Stimulated activated CD4-positive, alpha-beta T cell treated with anti-CD3 and anti-CD28 coated beads, Interleukin-4, amount 100 ng/mL, for 1 hour (primary cell): ENCODE results near the gene POT1.
"Not testable (repeated sequence)": the region's sequence is repeated elsewhere in the genome, so short reads cannot be mapped to it uniquely, and the experiment has no call there.

Source experiments
- DNase-seq: peaks from one replicate; pipeline ENCODE4 v3.0.0-alpha.2; 2020

POT1 gene

GRCh38 chr7:124929467-124930172 lies at the start of gene POT1:
Gene POT1, minus strand, starts transcription at chr7:124929825. Its CDS starts 32,652 bp downstream, at chr7:124897173.
- DNase-seq, result peak; percentile 97

- not testable (repeated sequence) for DNase-seq
Measured at GRCh38 chr7:124975131-124975530, 45.5 kb upstream of the POT1 start.

GRCh38 chr7:124965553-124965952 lies 35.9 kb upstream of the POT1 start:
- DNase-seq, result no peak

GRCh38 chr7:124959676-124960075 lies 30.1 kb upstream of the POT1 start:
- DNase-seq, result no peak

- DNase-seq, result not testable (repeated sequence)
Measured at GRCh38 chr7:124957952-124958351, 28.3 kb upstream of the POT1 start.

- DNase-seq, result no peak
Measured at GRCh38 chr7:124956160-124956559, 26.5 kb upstream of the POT1 start.

GRCh38 chr7:124954790-124955189 lies 25.2 kb upstream of the POT1 start:
- no peak for DNase-seq

- no peak for DNase-seq
Measured at GRCh38 chr7:124945680-124946079, 16.1 kb upstream of the POT1 start.

- no peak for DNase-seq
Measured at GRCh38 chr7:124943472-124943871, 13.8 kb upstream of the POT1 start.

GRCh38 chr7:124942399-124942798 lies 12.8 kb upstream of the POT1 start:
- DNase-seq, result no peak

GRCh38 chr7:124940306-124940705 lies 10.7 kb upstream of the POT1 start:
- no peak for DNase-seq

GRCh38 chr7:124938128-124938527 lies 8.5 kb upstream of the POT1 start:
- no peak for DNase-seq

GRCh38 chr7:124937076-124937475 lies 7.5 kb upstream of the POT1 start:
- no peak for DNase-seq

- DNase-seq, result no peak
Measured at GRCh38 chr7:124934841-124935240, 5.2 kb upstream of the POT1 start.

GRCh38 chr7:124930655-124931597 lies 1.3 kb upstream of the POT1 start:
- DNase-seq, result no peak

GRCh38 chr7:124930173-124930623 lies 573 bp upstream of the POT1 start:
- DNase-seq, result no peak

GRCh38 chr7:124924906-124925305 lies 4.7 kb downstream of the POT1 start:
- no peak for DNase-seq

- DNase-seq, result no peak
Measured at GRCh38 chr7:124922200-124922599, 7.4 kb downstream of the POT1 start.

GRCh38 chr7:124919841-124920240 lies 9.8 kb downstream of the POT1 start:
- no peak for DNase-seq

GRCh38 chr7:124918662-124919061 lies 11.0 kb downstream of the POT1 start:
- DNase-seq, result no peak

GRCh38 chr7:124915242-124915641 lies 14.4 kb downstream of the POT1 start:
- DNase-seq, result no peak

- no peak for DNase-seq
Measured at GRCh38 chr7:124914298-124914697, 15.3 kb downstream of the POT1 start.

GRCh38 chr7:124912972-124913371 lies 16.7 kb downstream of the POT1 start:
- DNase-seq, result no peak

- no peak for DNase-seq
Measured at GRCh38 chr7:124909808-124910207, 19.8 kb downstream of the POT1 start.
